T-cell (primary cell): ENCODE measurements around the gene ELMO1. TPM values are rescaled to one million over a fixed set of nuclear protein-coding genes. Genes with fewer than 3 reads are reported as not detected.
"Not testable (repeated sequence)": the region's sequence is repeated elsewhere in the genome, so short reads cannot be mapped to it uniquely, and the experiment has no call there.

Experiments
- ATAC-seq, 4 experiments: fragments of 200-7000 bp in 3 of 4; fragments of 150-1000 bp in 1 of 4; cut with Tn5 transposase; replicated peaks in 1 of 4; 1 replicate in 3 of 4; 2 replicates in 1 of 4; pipeline ENCODE4 v1.10.0; 2021; ENCODE audit warnings: moderate library complexity in 3 of 4, mild to moderate bottlenecking in 2 of 4, moderate number of reproducible peaks in 1 of 4
- CTCF ChIA-PET, 2 donors: fragments of 300-600 bp; sonication (Branson Sonifier 250); formaldehyde crosslinking; loops; one replicate each; lab custom pipeline; 2022; ENCODE audit warnings: antibody characterized with exemption in 2 of 2; lab: Charles Lee
- POLR2A ChIA-PET, 2 donors: fragments of 300-600 bp; sonication (Branson Sonifier 250); formaldehyde crosslinking; loops; one replicate each; lab custom pipeline; 2022; ENCODE audit warnings: antibody characterized with exemption in 2 of 2; lab: Charles Lee
- DNase-seq, 35 experiments: peaks; one replicate each; pipeline versions ENCODE4 v3.0.0 to v3.0.0-alpha.2; 2013 to 2023
- H3K27ac ChIP-seq: one replicate; pipeline ENCODE4 v1.5.1; 2013; ENCODE audit warnings: low read length
- H3K27me3 ChIP-seq, 2 experiments: replicated peaks in 1 of 2; 1 replicate in 1 of 2; 2 replicates in 1 of 2; pipeline versions ENCODE4 v1.6.1 to v1.7.0; 2013; ENCODE audit warnings: low read length in 1 of 2, mixed read lengths in 1 of 2; ENCODE audit not compliant: control insufficient read depth in 2 of 2, insufficient read depth in 2 of 2; ENCODE audit errors: extremely low read depth in 1 of 2
- H3K36me3 ChIP-seq, 2 donors: 1 replicate in 1 of 2; 2 replicates in 1 of 2; pipeline versions ENCODE4 v1.6.1 to v1.7.0; 2013; ENCODE audit warnings: low read length in 1 of 2; ENCODE audit not compliant: control insufficient read depth in 2 of 2, insufficient read depth in 1 of 2; ENCODE audit errors: extremely low read depth in 1 of 2
- H3K4me1 ChIP-seq, 2 experiments: 1 replicate in 1 of 2; 2 replicates in 1 of 2; pipeline versions ENCODE4 v1.6.1 to v1.7.0; 2013; ENCODE audit warnings: low read length in 2 of 2, mixed read lengths in 1 of 2; ENCODE audit not compliant: insufficient read depth in 2 of 2, control insufficient read depth in 1 of 2; ENCODE audit errors: extremely low read depth in 1 of 2
- H3K4me3 ChIP-seq, 2 donors: 1 replicate in 1 of 2; 2 replicates in 1 of 2; pipeline versions ENCODE4 v1.5.1 to v1.7.0; 2013; ENCODE audit warnings: mild to moderate bottlenecking in 2 of 2, low read length in 1 of 2, moderate library complexity in 1 of 2; ENCODE audit not compliant: control insufficient read depth in 1 of 2; ENCODE audit errors: extremely low read depth in 1 of 2
- H3K9me3 ChIP-seq: 2 replicates; pipeline ENCODE4 v1.7.0; 2013
- H3K27ac Mint-ChIP-seq, 2 donors: one replicate each; pipeline ENCODE4 v1.8.0; 2020 to 2021; ENCODE audit warnings: mild to moderate bottlenecking in 2 of 2, mixed read lengths in 2 of 2
- H3K27me3 Mint-ChIP-seq, 2 donors: one replicate each; pipeline ENCODE4 v1.8.0; 2021 to 2022; ENCODE audit warnings: mixed read lengths in 2 of 2
- H3K36me3 Mint-ChIP-seq: one replicate; pipeline ENCODE4 v1.8.0; 2021; ENCODE audit warnings: mixed read lengths
- H3K4me1 Mint-ChIP-seq, 3 donors: one replicate each; pipeline ENCODE4 v1.8.0; 2020 to 2022; ENCODE audit warnings: mixed read lengths in 3 of 3, mild to moderate bottlenecking in 1 of 3
- H3K4me3 Mint-ChIP-seq, 3 donors: one replicate each; pipeline ENCODE4 v1.8.0; 2020 to 2022; ENCODE audit warnings: mild to moderate bottlenecking in 3 of 3, mixed read lengths in 3 of 3, moderate library complexity in 3 of 3
- H3K9me3 Mint-ChIP-seq, 3 donors: one replicate each; pipeline ENCODE4 v1.8.0; 2020 to 2022; ENCODE audit warnings: mixed read lengths in 3 of 3
- WGBS: methylation state at CpG from one replicate; pipeline ENCODE4 v1.1.5; 2013; ENCODE audit warnings: missing lambda C conversion rate; ENCODE audit not compliant: insufficient coverage; 5-methylcytosine and 5-hydroxymethylcytosine counted together
- total RNA-seq, 35 experiments: library from RNA in 6 of 35; stranded (reverse) in 6 of 35; fragments of 120-200 nt in 1 of 35; gene quantifications; one replicate each; pipeline versions ENCODE4 v1.2.1 to v1.2.4 and lab custom pipeline; 2013 to 2026

ELMO1 gene
- total RNA-seq, 5 donors from 2014 or later (not counting 1 experiment from before 2014, with no cell fraction given) = 101 to 149 (median 113) TPM

GRCh38 chr7:37133902-37134301, 314.8 kb downstream of the ELMO1 start:
- DNase-seq, H3K27me3 Mint-ChIP-seq, H3K4me1 ChIP-seq, CTCF ChIA-PET, H3K27ac ChIP-seq, H3K4me3 Mint-ChIP-seq, H3K27me3 ChIP-seq, ATAC-seq, H3K27ac Mint-ChIP-seq, H3K9me3 ChIP-seq, H3K4me3 ChIP-seq, POLR2A ChIA-PET: not testable (repeated sequence)
- no CpG with 5 or more reads among the region's 1 CpG for WGBS
- peaks cover 6 to 21% of the 10 kb centered on the region in 2 donors for H3K36me3 ChIP-seq
- H3K9me3 Mint-ChIP-seq = peaks cover 8 to 15% (median 9%) of the 10 kb centered on the region in 3 donors
- peaks cover 86% of the 10 kb centered on the region for H3K36me3 Mint-ChIP-seq
- H3K4me1 Mint-ChIP-seq = peaks cover 38 to 56% (median 39%) of the 10 kb centered on the region in 3 donors

- CTCF ChIA-PET = no interaction called here
- H3K4me1 Mint-ChIP-seq = peaks cover 26 to 43% (median 26%) of the 10 kb centered on the region in 3 donors
- peaks cover 6 to 27% of the 10 kb centered on the region in 2 donors for H3K36me3 ChIP-seq
These were observed 316.8 kb downstream of the ELMO1 start for GRCh38 chr7:37131855-37132254.

GRCh38 chr7:37129035-37129425, 319.6 kb downstream of the ELMO1 start:
- CTCF ChIA-PET = interaction anchor here in 1 of 2 donors (0.6 kb wide), 1 partner anchor 50 kb away, joined by 3 read pairs; no protein-coding TSS in a partner anchor
- no peaks in the 10 kb centered on the region for H3K27me3 Mint-ChIP-seq
- no peak for ATAC-seq
- Histone ChIP-seq H3K9me3 (no peaks in the 10 kb centered on the region), H3K27me3 (no peaks in the 10 kb centered on the region), H3K36me3 (peaks cover 2 to 27% of the 10 kb centered on the region in 2 donors), H3K4me3 (no peak overlapping the region), H3K4me1 (no peaks in the 10 kb centered on the region), H3K27ac (no peak overlapping the region)
- H3K27ac Mint-ChIP-seq = no peak overlapping the region
- DNase-seq = no peak
- peaks cover 0 to 14% (median 11%) of the 10 kb centered on the region in 3 donors for H3K9me3 Mint-ChIP-seq
- no peak overlapping the region for H3K4me3 Mint-ChIP-seq
- POLR2A ChIA-PET = no interaction called here
- peaks cover 85% of the 10 kb centered on the region for H3K36me3 Mint-ChIP-seq
- WGBS = no CpG with 5 or more reads among the region's 4 CpGs
- peaks cover 15 to 33% (median 25%) of the 10 kb centered on the region in 3 donors for H3K4me1 Mint-ChIP-seq

More at GRCh38 chr7:37131855-37132254, 316.8 kb downstream of the ELMO1 start:
- Mint-ChIP-seq H3K36me3 (peaks cover 90% of the 10 kb centered on the region), H3K27ac (no peak overlapping the region), H3K27me3 (no peaks in the 10 kb centered on the region), H3K4me3 (no peak overlapping the region), H3K9me3 (peaks cover 2 to 9% (median 5%) of the 10 kb centered on the region in 3 donors)
- Histone ChIP-seq H3K9me3 (peaks cover 3% of the 10 kb centered on the region), H3K4me1 (no peaks in the 10 kb centered on the region), H3K27me3 (no peaks in the 10 kb centered on the region), H3K27ac (no peak overlapping the region), H3K4me3 (no peak overlapping the region)
- ATAC-seq = no peak
- DNase-seq = no peak
- POLR2A ChIA-PET = no interaction called here
- 94% methylated on average over 3 of the region's 4 CpGs for WGBS

- no peaks in the 10 kb centered on the region for H3K9me3 ChIP-seq
- ATAC-seq (no peak), DNase-seq (no peak)
- Mint-ChIP-seq H3K4me1 (peaks cover 20 to 33% (median 30%) of the 10 kb centered on the region in 3 donors), H3K36me3 (peaks cover 84% of the 10 kb centered on the region), H3K9me3 (peaks cover 0 to 14% (median 11%) of the 10 kb centered on the region in 3 donors), H3K4me3 (no peak overlapping the region), H3K27ac (no peak overlapping the region), H3K27me3 (no peaks in the 10 kb centered on the region)
- H3K4me1 ChIP-seq = no peaks in the 10 kb centered on the region
- H3K4me3 ChIP-seq = no peak overlapping the region
- no peak overlapping the region for H3K27ac ChIP-seq
- WGBS = 93% methylated on average over 3 of the region's 4 CpGs
- CTCF ChIA-PET = interaction anchor here in 1 of 2 donors (0.6 kb wide), 1 partner anchor 50 kb away, joined by 3 read pairs; no protein-coding TSS in a partner anchor
- POLR2A ChIA-PET = no interaction called here
- H3K27me3 ChIP-seq = no peaks in the 10 kb centered on the region
- peaks cover 2 to 24% of the 10 kb centered on the region in 2 donors for H3K36me3 ChIP-seq
These were observed 320.2 kb downstream of the ELMO1 start for GRCh38 chr7:37128327-37129034.

- H3K27me3 ChIP-seq = no peaks in the 10 kb centered on the region
- H3K9me3 ChIP-seq = no peaks in the 10 kb centered on the region
- H3K4me1 Mint-ChIP-seq = peaks cover 78 to 89% (median 80%) of the 10 kb centered on the region in 3 donors
- no peak overlapping the region for H3K4me3 ChIP-seq
- no peak overlapping the region for H3K4me3 Mint-ChIP-seq
- no peak overlapping the region for H3K27ac Mint-ChIP-seq
- H3K9me3 Mint-ChIP-seq = no peaks in the 10 kb centered on the region
- DNase-seq (no peak), ATAC-seq (no peak)
- POLR2A ChIA-PET = no interaction called here
- CTCF ChIA-PET = no interaction called here
- H3K4me1 ChIP-seq = peaks cover 2 to 26% of the 10 kb centered on the region in 2 experiments
- H3K27me3 Mint-ChIP-seq = no peaks in the 10 kb centered on the region
- WGBS = no CpG with 5 or more reads among the region's 2 CpGs
- H3K36me3 ChIP-seq = no peaks in the 10 kb centered on the region
- H3K27ac ChIP-seq = no peak overlapping the region
- H3K36me3 Mint-ChIP-seq = peaks cover 42% of the 10 kb centered on the region
These were observed 329.3 kb downstream of the ELMO1 start for GRCh38 chr7:37119296-37119860.

GRCh38 chr7:37118004-37118403, 330.7 kb downstream of the ELMO1 start:
- ATAC-seq = no peak
- no peaks in the 10 kb centered on the region for H3K9me3 ChIP-seq
- no peaks in the 10 kb centered on the region for H3K27me3 ChIP-seq
- POLR2A ChIA-PET = no interaction called here
- Mint-ChIP-seq H3K27ac (no peak overlapping the region), H3K27me3 (no peaks in the 10 kb centered on the region), H3K4me3 (no peak overlapping the region), H3K9me3 (no peaks in the 10 kb centered on the region), H3K36me3 (peaks cover 43% of the 10 kb centered on the region), H3K4me1 (peaks cover 76 to 87% (median 81%) of the 10 kb centered on the region in 3 donors)
- WGBS = 100% methylated on average over 4 of the region's 6 CpGs
- no peak overlapping the region for H3K4me3 ChIP-seq
- no peak overlapping the region for H3K27ac ChIP-seq
- no peak for DNase-seq
- peaks cover 2 to 26% of the 10 kb centered on the region in 2 experiments for H3K4me1 ChIP-seq
- H3K36me3 ChIP-seq = peaks cover 0 to 2% of the 10 kb centered on the region in 2 donors
- CTCF ChIA-PET = no interaction called here
